Heart left ventricle (tissue), 13 donors: ENCODE measurements around the gene TRMO.

Experiments used
- CTCF ChIP-seq, 12 donors: fragments of 200-600 bp; sonication (generic) in 4 of 12; IDR thresholded peaks; one replicate each; pipeline versions ENCODE4 v1.5.0 to v1.8.0; 2018 to 2022; ENCODE audit warnings: antibody characterized with exemption in 12 of 12, mild to moderate bottlenecking in 5 of 12
- POLR2A ChIP-seq, 2 donors: fragments of 450-650 bp; IDR thresholded peaks; one replicate each; pipeline ENCODE4 v1.6.1; 2017; ENCODE audit warnings: antibody characterized with exemption in 2 of 2, mild to moderate bottlenecking in 2 of 2, moderate library complexity in 2 of 2
- donor health status: ischemic (EF 13 %, LVEDD 7.1; RV severe dilation, severe dysfunction).
- donor health status: DM: no; HTN: yes; CAD: no.
- donor health status: DM: no; HTN: no; CAD: no.
- donor health status: ischemic (EF 25% LVEDD 6.9; RV normal size, moderate dysfunction).
- donor health status: ischemic (EF 25% LVEDD 5.7; RV mildly dilated, moderate dysfunction).
- donor health status: ischemic (EF 35%, LVEDD 5.7; RV mildly dilated, moderate dysfunction).
- donor health status: nonischemic (EF 11% LVEDD 7.7; RV severe dilation, severe dysfunction).
- donor health status: DM: yes; HTN: yes; CAD: no.
- donor health status: PGD.
- donor health status: ischemic (EF 29% LVEDD 5.4; RV normal size, mild dysfunction).
- donor health status: nonischemic (EF 23%, LVEDD 6.1; RV moderate dilation, normal function).

GRCh38 chr9:97866848-97867247, 55.5 kb downstream of the TRMO start:
- TF ChIP-seq CTCF (IDR thresholded peaks at IDR 0.05) (no peak), POLR2A (IDR thresholded peaks at IDR 0.05) (no peak)
